HL-60 (cell line): Measurements from ENCODE around the gene WDR1.

Experiments used
- DNase-seq, 2 experiments: peaks; one replicate each; pipeline ENCODE4 v3.0.0-alpha.2; 2010 to 2020; ENCODE audit warnings: low read depth in 1 of 2, low spot score in 1 of 2
- H3K27ac ChIP-seq: fragments of 250-450 bp; sonication (Bioruptor Pico); replicated peaks from 2 replicates; pipeline ENCODE4 v1.5.1; 2020; ENCODE audit warnings: mild to moderate bottlenecking, moderate library complexity
- H3K27me3 ChIP-seq: fragments of 250-450 bp; sonication (Bioruptor Pico); 2 replicates; pipeline ENCODE4 v1.5.1; 2021; ENCODE audit warnings: mild to moderate bottlenecking, moderate library complexity; ENCODE audit not compliant: insufficient read depth, poor library complexity, severe bottlenecking
- H3K4me3 ChIP-seq: replicated peaks from 2 replicates; pipeline ENCODE4 v1.5.1; 2011; ENCODE audit warnings: mild to moderate bottlenecking, control low read depth, low read length; ENCODE audit not compliant: insufficient read depth
- GABPA ChIP-seq: IDR thresholded peaks from 2 replicates; pipeline ENCODE4 v1.6.1; 2012; ENCODE audit warnings: low read depth
- POLR2AphosphoS5 ChIP-seq: IDR thresholded peaks from 2 replicates; pipeline ENCODE4 v1.6.1; 2012; ENCODE audit warnings: low read depth
- SPI1 ChIP-seq: IDR thresholded peaks from 2 replicates; pipeline ENCODE4 v1.6.1; 2012; ENCODE audit warnings: low read depth, mild to moderate bottlenecking, borderline replicate concordance
- TF ChIP-seq, protein P1 (sequence below): IDR thresholded peaks from 2 replicates; pipeline ENCODE4 v1.6.1; 2012; ENCODE audit warnings: low read depth; ENCODE audit not compliant: insufficient replicate concordance
- TF ChIP-seq, protein P2 (sequence below): IDR thresholded peaks from one replicate; pipeline ENCODE4 v1.5.1; 2011; ENCODE audit warnings: low read length, control low read depth, inconsistent platforms; ENCODE audit not compliant: insufficient read depth

The WDR1 gene

DNA sequence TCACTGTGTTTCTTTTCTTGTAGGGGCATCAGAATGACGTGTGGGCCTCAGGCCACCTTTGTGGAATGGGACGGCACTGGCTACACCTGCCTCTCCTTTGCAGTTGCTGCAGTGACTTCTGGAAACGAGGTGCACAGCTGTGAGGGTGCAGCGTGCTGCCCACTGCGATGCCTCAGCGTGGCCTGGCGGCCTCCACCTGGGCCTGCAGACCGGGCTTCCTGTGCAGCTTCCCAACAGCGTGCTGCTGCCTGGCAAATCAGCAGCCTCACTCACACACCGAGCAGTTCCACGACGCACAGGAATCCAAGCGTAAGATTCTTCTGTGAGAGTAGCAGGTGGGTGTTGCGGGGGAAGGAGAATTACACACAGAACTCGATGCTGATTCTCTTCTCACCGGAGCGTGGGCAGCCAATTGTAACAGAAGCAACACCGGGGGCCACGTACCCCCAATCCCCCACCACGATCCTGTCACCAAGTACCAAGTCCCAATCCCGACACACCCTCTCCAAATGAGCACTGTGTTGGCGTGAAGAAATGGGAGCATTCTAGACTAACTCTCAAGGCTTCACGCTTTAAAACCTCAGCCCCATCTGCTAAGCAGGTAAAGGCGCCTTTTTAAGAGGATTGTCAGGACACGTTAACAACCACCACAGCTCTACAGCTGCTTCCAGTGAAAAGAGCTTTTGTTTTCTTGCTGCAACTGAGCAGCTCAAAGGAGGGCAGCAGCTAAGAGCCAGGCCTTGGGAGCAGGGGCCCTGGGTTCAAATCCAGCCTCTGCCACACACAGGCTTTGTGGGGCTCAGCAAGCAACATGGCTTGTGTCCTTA, 16.9 kb downstream of the WDR1 start:
- no peaks in the 10 kb centered on the region for H3K27me3 ChIP-seq
- no peak for DNase-seq
- TF ChIP-seq GABPA: no peak
- TF ChIP-seq, protein P1, sequence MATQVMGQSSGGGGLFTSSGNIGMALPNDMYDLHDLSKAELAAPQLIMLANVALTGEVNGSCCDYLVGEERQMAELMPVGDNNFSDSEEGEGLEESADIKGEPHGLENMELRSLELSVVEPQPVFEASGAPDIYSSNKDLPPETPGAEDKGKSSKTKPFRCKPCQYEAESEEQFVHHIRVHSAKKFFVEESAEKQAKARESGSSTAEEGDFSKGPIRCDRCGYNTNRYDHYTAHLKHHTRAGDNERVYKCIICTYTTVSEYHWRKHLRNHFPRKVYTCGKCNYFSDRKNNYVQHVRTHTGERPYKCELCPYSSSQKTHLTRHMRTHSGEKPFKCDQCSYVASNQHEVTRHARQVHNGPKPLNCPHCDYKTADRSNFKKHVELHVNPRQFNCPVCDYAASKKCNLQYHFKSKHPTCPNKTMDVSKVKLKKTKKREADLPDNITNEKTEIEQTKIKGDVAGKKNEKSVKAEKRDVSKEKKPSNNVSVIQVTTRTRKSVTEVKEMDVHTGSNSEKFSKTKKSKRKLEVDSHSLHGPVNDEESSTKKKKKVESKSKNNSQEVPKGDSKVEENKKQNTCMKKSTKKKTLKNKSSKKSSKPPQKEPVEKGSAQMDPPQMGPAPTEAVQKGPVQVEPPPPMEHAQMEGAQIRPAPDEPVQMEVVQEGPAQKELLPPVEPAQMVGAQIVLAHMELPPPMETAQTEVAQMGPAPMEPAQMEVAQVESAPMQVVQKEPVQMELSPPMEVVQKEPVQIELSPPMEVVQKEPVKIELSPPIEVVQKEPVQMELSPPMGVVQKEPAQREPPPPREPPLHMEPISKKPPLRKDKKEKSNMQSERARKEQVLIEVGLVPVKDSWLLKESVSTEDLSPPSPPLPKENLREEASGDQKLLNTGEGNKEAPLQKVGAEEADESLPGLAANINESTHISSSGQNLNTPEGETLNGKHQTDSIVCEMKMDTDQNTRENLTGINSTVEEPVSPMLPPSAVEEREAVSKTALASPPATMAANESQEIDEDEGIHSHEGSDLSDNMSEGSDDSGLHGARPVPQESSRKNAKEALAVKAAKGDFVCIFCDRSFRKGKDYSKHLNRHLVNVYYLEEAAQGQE: no peak
- TF ChIP-seq SPI1: no peak
- TF ChIP-seq, protein P2, sequence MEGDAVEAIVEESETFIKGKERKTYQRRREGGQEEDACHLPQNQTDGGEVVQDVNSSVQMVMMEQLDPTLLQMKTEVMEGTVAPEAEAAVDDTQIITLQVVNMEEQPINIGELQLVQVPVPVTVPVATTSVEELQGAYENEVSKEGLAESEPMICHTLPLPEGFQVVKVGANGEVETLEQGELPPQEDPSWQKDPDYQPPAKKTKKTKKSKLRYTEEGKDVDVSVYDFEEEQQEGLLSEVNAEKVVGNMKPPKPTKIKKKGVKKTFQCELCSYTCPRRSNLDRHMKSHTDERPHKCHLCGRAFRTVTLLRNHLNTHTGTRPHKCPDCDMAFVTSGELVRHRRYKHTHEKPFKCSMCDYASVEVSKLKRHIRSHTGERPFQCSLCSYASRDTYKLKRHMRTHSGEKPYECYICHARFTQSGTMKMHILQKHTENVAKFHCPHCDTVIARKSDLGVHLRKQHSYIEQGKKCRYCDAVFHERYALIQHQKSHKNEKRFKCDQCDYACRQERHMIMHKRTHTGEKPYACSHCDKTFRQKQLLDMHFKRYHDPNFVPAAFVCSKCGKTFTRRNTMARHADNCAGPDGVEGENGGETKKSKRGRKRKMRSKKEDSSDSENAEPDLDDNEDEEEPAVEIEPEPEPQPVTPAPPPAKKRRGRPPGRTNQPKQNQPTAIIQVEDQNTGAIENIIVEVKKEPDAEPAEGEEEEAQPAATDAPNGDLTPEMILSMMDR: no peak
- TF ChIP-seq POLR2AphosphoS5: no peak; the same call in 1 of the 2 replicates
- H3K27ac ChIP-seq: no peak overlapping the region
- no peak overlapping the region for H3K4me3 ChIP-seq

DNA sequence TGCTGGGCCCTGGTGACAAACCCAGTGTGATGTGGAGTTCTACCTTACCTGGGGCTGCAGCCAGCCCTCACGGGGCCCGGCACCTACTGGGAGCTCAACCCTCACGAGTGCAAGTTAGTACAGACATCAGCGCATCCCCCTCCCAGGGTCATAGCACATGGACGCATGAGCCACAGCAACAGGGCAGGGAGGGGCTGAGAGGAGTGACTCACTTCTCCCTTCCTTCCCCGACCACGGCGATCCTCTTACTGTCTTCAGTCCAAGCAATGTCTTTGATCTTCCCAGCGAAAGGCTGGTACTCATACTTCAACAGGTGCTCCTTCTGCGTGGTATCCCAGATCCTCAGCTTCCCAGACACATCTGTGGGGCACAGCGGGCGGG, 17.8 kb downstream of the WDR1 start:
- no peak for DNase-seq
- Histone ChIP-seq H3K27me3 (no peaks in the 10 kb centered on the region), H3K4me3 (no peak overlapping the region), H3K27ac (no peak overlapping the region)
- TF ChIP-seq POLR2AphosphoS5 (no peak), SPI1 (no peak), GABPA (no peak)
- TF ChIP-seq, protein P2: no peak
- TF ChIP-seq, protein P1: no peak

DNA sequence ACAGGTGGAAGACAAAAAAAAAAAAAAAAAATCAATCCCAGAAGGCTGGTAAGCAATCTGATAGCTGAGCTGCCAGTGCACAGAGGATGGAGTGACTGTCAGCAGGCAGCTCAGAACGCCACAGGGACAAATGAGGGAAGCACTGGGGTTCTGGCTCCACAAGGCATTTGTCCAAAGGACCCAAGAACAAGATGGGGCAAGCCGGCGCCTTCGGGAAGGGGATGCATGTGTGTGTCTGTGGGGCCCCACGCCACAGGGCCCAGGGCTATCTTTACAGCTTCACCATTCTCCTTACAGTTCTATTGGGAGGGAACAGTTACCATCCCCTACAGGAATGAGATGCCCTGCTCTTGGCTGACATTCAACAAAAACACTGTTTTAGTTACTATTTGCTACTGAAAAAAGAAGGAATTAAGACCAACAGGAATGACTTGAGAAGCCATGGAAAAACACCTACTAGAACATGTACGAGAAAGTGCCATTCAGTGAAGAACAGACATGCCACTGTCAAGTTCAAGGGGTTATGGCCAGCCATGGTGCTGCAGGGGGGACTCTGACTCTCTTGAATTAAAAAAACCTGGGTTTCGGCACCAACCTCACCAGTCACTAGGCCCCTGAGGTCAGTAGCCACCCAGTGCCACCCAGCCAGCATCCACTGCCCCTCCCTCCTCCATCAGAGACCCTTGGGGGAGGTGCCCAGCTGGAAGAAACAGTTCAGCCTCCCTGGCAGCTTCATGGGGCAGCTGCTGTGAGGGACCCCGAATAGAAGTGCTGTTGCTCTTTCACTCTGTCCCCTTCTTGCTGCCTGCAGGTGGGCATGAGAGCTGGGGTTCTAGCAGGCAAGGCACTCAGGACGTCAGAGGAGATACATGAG, 18.5 kb downstream of the WDR1 start:
- Histone ChIP-seq H3K4me3 (no peak overlapping the region), H3K27ac (no peak overlapping the region), H3K27me3 (no peaks in the 10 kb centered on the region)
- no peak for DNase-seq
- TF ChIP-seq, protein P2: no peak
- TF ChIP-seq GABPA (no peak), POLR2AphosphoS5 (no peak), SPI1 (no peak)
- TF ChIP-seq, protein P1: no peak
